Parathyroid adenoma (tissue), 2 donors: ENCODE measurements around the gene TMEM132C.

ENCODE experiments used
- H2AFZ ChIP-seq: fragments of 300-600 bp; sonication (generic); one replicate; pipeline ENCODE4 v1.7.0; 2017; ENCODE audit warnings: antibody characterized with exemption, mild to moderate bottlenecking
- H3K27ac ChIP-seq: fragments of 300-600 bp; sonication (generic); one replicate; pipeline ENCODE4 v1.7.0; 2017
- H3K27me3 ChIP-seq: fragments of 300-600 bp; sonication (generic); one replicate; pipeline ENCODE4 v1.7.0; 2017; ENCODE audit warnings: low read length; ENCODE audit not compliant: control insufficient read depth, insufficient read depth
- H3K36me3 ChIP-seq: fragments of 300-600 bp; sonication (generic); one replicate; pipeline ENCODE4 v1.7.0; 2017; ENCODE audit warnings: low read length; ENCODE audit not compliant: control insufficient read depth, insufficient read depth
- H3K4me1 ChIP-seq: fragments of 300-600 bp; sonication (generic); one replicate; pipeline ENCODE4 v1.7.0; 2017; ENCODE audit warnings: control low read depth
- H3K4me2 ChIP-seq: fragments of 300-600 bp; sonication (generic); one replicate; pipeline ENCODE4 v1.7.0; 2017; ENCODE audit warnings: low read length
- H3K4me3 ChIP-seq: fragments of 300-600 bp; sonication (generic); one replicate; pipeline ENCODE4 v1.7.0; 2017; ENCODE audit warnings: low read depth, low read length
- H3K79me2 ChIP-seq: fragments of 300-600 bp; sonication (generic); one replicate; pipeline ENCODE4 v1.7.0; 2017; ENCODE audit warnings: control low read depth
- H3K9ac ChIP-seq: fragments of 300-600 bp; sonication (generic); one replicate; pipeline ENCODE4 v1.7.0; 2017; ENCODE audit warnings: mild to moderate bottlenecking
- H3K9me3 ChIP-seq: fragments of 300-600 bp; sonication (generic); one replicate; pipeline ENCODE4 v1.7.0; 2017; ENCODE audit warnings: low read length; ENCODE audit not compliant: control insufficient read depth
- TF ChIP-seq, protein P1 (sequence below): fragments of 300-600 bp; sonication (generic); IDR thresholded peaks from one replicate; pipeline ENCODE4 v1.7.0; 2017; ENCODE audit warnings: antibody characterized with exemption, mild to moderate bottlenecking
- donor health status: primary hyperparathyroidism.

Gene TMEM132C

DNA sequence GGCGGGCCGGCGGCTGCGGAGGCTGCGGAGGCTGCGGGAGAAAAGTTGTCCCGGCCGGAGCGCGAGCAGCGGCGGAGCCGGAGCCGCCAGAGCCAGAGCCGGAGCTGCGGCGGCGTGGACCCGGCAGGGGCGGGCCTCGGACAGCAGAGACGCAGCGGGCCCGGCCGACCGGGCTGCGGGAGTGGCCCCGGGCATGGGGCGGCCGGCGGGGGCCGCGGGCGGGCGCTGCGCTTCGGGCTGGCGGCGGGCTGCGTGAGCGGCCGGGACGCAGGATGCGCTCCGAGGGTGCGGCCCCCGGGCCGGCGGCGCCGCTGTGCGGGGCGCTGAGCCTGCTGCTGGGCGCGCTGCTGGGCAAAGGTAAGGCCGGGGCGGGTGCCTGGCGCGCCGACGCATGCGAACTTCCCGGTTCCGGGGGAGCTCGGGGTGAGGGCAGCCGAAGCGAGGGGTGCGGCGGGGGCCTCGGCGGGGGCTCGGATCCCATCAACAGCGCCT lies at the start of gene TMEM132C:
TMEM132C (plus strand) TSS at position 40 of the 492 bp plus-strand sequence; CDS start at position 273, 233 bp downstream.
- no peaks in the 10 kb centered on the region for H3K4me1 ChIP-seq
- H2AFZ ChIP-seq = peak within 1 kb of the TSS; percentile 29
- H3K9me3 ChIP-seq = no peaks in the 10 kb centered on the region
- H3K9ac ChIP-seq = no peak within 1 kb of the TSS
- no peak within 1 kb of the TSS for H3K27ac ChIP-seq
- TF ChIP-seq, protein P1, sequence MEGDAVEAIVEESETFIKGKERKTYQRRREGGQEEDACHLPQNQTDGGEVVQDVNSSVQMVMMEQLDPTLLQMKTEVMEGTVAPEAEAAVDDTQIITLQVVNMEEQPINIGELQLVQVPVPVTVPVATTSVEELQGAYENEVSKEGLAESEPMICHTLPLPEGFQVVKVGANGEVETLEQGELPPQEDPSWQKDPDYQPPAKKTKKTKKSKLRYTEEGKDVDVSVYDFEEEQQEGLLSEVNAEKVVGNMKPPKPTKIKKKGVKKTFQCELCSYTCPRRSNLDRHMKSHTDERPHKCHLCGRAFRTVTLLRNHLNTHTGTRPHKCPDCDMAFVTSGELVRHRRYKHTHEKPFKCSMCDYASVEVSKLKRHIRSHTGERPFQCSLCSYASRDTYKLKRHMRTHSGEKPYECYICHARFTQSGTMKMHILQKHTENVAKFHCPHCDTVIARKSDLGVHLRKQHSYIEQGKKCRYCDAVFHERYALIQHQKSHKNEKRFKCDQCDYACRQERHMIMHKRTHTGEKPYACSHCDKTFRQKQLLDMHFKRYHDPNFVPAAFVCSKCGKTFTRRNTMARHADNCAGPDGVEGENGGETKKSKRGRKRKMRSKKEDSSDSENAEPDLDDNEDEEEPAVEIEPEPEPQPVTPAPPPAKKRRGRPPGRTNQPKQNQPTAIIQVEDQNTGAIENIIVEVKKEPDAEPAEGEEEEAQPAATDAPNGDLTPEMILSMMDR = no peak
- no peaks in the 10 kb centered on the region for H3K79me2 ChIP-seq
- no peak within 1 kb of the TSS for H3K4me3 ChIP-seq
- H3K27me3 ChIP-seq = peaks cover 4% of the 10 kb centered on the region
- peak within 1 kb of the TSS; percentile 30 for H3K4me2 ChIP-seq
- H3K36me3 ChIP-seq = no peaks in the 10 kb centered on the region

DNA sequence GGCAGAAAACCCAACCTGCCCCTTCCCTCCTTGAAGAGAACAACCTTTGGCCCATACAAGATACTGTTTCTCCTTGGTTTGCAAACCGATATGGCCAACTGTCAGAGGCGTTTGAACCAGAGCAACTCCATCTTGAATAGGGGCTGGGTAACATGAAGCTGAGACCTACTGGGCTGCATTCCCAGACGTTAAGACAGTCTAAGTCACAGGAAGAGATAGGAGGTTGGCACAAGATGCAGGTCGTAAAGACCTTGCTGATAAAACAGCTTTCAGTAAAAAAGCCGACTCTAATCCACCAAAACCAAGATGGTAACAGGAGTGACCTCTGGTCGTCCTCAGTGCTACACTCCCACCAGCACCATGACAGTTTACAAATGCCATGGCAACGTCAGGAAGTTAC lies 42.7 kb upstream of the TMEM132C start:
- TF ChIP-seq, protein P1 = no peak
- Histone ChIP-seq H3K4me3 (no peak overlapping the region), H3K9ac (no peak overlapping the region), H3K27me3 (no peaks in the 10 kb centered on the region), H3K9me3 (no peaks in the 10 kb centered on the region), H3K79me2 (no peaks in the 10 kb centered on the region), H3K27ac (no peak overlapping the region), H2AFZ (no peak overlapping the region), H3K36me3 (no peaks in the 10 kb centered on the region), H3K4me2 (no peak overlapping the region), H3K4me1 (no peaks in the 10 kb centered on the region)

DNA sequence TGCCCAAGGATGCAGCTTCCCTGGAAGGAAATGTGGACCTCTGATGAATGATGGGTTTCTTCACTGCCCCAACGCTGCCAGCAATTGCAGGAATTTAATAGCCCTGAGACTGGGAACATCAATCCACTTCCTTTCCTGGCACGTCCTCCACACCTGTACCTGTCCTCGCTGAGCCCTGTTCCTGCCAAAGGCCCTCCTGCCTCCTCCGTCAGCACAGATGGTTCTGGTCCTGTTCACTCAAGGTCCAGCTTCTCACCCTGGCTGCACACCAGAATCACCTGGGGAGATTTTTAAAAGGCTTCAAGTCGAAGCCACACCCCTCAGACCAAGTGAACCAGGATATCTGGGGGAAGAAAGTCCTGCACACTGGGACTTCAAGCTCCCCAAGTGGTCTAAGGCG lies 38.4 kb upstream of the TMEM132C start:
- no peaks in the 10 kb centered on the region for H3K4me1 ChIP-seq

DNA sequence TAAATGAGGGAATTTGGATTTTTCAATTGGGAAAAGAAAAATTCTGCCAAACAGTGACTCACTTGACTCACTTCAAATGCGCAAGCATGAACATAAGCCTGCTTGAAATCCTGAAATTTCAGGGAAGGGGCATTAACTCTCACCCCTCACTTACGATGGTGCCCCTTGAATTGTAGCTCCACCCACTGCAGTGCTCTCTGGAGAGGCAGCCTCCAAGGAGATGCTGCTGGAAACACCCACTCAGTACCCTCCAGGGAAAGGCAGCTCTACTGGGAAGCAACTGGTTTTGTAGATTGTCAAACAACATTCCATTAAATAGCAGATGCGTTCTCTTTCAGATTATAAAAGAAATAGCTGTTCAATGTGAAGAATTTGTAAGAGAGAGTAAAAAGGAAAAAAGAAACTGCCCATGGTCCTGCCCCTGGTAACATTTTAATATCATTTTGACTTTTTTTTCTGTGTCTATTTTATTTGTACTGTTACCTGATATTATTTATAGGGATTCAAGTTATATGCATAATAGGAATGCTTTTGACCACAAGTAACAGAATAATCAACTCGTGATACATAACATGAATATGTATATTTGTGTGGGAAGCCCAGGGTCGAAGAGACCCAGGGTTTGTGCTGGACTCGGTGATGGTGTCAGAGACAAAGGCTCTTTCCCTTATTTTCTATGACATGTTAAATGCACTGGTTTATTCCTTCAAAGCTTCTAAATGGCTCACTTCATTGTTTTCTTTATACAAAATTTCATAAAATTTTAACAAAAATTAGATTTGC lies 31.1 kb upstream of the TMEM132C start:
- H3K79me2 ChIP-seq = no peaks in the 10 kb centered on the region
- TF ChIP-seq, protein P1 = no peak

More for the DNA sequence above, 38.4 kb upstream of the TMEM132C start:
- TF ChIP-seq, protein P1 = no peak
- Histone ChIP-seq H3K36me3 (no peaks in the 10 kb centered on the region), H3K79me2 (no peaks in the 10 kb centered on the region), H3K9ac (no peak overlapping the region), H3K9me3 (no peaks in the 10 kb centered on the region), H2AFZ (no peak overlapping the region), H3K27ac (no peak overlapping the region), H3K27me3 (no peaks in the 10 kb centered on the region), H3K4me3 (no peak overlapping the region), H3K4me2 (no peak overlapping the region)

More for the DNA sequence above, 31.1 kb upstream of the TMEM132C start:
- Histone ChIP-seq H3K4me3 (no peak overlapping the region), H3K4me1 (no peaks in the 10 kb centered on the region), H3K36me3 (no peaks in the 10 kb centered on the region), H3K4me2 (no peak overlapping the region), H3K27ac (no peak overlapping the region), H3K9ac (no peak overlapping the region), H3K9me3 (no peaks in the 10 kb centered on the region), H3K27me3 (no peaks in the 10 kb centered on the region), H2AFZ (no peak overlapping the region)
